ENCODE measurements around the gene SLC27A2.

GRCh38 chr15:50210462-50211157 is 28.6 kb downstream of the SLC27A2 start:
- TF ChIP-seq CTCF (IDR thresholded peaks at IDR 0.05) (no peak), ZFX (IDR thresholded peaks at IDR 0.05; ENCODE audit: borderline replicate concordance) (no peak)

All from 22Rv1 (cell line).